HG03196 (cell line): ENCODE results near the gene SSC4D.
"Not testable (repeated sequence)": the region's sequence is repeated elsewhere in the genome, so short reads cannot be mapped to it uniquely, and the experiment has no call there.

ENCODE experiments used
- ATAC-seq: cut with Tn5 transposase; IDR thresholded peaks from one replicate; pipeline ENCODE4 v1.9.1; 2021; ENCODE audit not compliant: unreplicated experiment

Gene SSC4D

DNA sequence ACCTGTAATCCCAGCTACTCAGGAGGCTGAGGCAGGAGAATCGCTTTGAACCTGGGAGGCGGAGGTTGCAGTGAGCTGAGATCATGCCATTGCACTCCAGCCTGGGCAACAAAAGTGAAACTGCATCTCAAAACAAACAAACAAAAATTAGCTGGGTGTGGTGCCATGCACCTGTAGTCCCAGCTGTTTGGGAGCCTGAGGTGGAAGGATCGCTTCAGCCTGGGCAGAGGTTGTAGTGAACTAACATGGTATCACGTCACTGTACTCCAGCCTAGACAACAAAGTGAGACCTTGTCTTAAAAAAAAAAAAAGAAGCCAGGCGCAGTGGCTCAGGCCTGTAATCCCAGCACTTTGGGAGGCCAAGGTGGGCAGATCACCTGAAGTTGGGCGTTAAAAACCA lies 21.7 kb downstream of the SSC4D start:
- ATAC-seq = not testable (repeated sequence)

DNA sequence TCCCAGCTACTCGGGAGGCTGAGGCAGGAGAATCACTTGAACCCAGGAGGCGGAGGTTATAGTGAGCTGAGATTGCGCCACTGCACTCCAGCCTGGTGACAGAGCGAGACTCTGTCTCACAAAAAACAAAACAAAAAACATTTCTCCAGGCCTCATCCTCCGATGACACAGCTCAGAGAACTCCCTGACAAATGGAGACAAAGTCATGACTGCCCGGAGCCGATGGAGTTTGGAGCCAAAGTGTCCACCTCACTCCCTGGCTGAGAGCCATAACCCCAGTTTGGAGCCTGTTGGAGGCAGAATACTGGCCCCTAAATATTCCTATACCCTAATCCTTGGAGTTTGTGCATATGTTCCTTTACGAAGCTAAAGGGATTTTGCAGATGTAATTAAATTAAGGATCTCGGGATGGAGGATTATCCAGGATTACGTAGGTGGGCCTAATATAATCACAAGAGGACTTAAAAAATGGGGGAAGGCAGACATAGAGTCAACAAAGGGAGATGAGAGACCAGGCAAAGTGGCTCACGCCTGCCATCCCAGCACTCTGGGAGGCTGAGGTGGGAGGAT lies 22.7 kb downstream of the SSC4D start:
- ATAC-seq = no peak

DNA sequence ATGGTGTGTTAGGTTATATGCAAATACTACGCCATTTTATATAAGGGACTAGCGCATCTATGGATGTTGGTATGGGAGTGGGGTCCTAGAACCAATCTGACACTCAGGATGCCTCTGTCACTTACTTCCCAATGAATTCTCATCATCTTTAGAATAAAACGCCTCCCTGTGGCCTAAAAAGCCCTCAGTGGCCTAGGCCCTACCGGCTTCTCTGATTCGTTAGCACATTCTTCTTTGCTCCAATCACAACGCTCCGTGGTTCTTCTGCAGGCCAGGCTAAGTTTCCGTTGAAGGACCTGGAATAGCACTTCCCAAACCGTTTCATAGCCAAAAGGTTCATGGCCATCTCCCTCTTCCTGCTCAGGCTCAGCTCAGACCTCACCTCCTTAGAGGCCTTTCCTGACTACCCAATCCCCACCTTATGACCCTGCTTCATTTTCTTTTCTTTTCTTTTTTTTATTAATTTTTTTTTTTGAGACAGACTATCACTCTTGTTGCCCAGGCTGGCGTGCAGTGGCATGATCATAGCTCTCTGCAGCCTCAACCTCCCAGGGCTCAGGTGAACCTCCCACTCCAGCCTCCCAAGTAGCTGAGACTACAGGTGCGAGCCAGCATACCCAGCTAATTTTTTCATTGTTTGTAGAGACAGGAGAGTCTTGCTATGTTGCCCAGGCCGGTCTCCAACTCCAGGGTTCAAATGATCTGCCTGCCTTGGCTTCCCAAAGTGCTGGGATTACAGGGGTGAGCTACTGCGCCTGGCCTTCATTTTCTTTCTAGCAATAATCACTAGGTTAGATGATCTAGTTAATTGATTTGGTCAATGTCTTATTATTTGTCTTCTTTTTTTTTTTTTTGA lies 26.2 kb downstream of the SSC4D start:
- ATAC-seq = no peak

DNA sequence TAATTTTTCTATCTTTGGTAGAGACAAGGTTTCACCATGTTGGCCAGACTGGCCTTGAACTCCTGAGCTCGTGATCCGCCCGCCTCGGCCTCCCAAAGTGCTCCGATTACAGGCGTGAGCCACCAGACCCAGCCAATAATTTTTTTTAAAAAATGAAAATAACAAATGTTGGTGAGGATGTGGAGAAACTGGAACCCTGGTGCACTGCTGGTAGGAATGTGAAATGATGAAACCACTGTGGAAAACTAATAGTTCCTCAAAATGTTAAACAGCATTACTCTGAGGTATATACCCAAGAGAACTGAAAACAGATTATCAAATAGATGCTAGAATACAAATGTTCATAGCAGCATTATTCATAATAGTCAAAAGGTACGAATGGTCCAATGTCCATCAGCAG lies 27.7 kb downstream of the SSC4D start:
- no peak for ATAC-seq

DNA sequence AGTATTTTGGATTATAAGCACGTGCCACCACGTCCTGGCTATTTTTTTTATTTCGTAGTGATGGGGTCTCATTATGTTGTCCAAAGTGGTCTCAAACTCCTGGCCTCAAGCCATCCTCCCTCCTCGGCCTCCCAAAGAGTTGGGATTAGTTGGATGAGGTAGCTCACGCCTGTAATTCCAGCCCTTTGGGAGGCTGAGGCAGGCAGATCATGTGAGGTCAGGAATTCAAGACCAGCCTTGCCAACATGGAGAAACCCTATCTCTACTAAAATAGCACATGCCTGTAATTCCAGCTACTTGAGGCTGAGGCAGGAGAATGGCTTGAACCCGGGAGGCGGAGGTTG lies 28.9 kb downstream of the SSC4D start:
- ATAC-seq = no peak

DNA sequence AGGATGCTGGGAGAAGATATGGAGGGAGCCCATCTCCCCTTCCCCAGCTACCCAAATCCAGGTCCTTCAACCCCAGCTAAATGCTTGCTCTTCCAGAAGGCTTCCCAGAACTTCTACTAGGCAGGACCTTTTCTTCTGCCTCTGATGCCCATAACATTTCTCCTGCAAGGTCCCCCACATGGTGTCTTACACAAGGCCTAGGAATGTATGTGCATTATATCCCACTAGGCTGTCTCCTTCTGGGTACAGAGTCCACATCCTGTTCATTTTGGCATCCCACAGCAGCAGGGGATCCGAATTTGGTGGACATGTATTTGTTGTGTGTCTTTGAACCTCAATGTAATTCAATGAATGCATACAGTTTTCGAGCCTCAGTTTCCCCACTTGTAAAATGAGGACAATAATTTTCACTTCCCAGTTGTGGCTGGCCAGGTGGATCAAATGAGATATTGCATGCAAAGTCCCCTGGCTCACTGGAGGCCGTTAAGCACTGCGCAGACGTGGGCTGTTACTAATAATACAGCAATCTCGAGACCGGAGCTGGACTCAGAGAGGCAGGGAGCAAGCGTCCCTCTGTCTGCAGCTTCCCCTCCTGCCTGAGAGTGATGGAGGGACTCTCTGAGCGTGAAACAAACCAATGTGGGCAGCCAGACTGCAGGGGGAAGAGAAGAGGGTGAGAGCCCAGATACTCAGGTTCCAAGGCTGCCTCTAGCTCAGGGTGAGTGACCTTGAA lies 32.1 kb downstream of the SSC4D start:
- no peak for ATAC-seq

DNA sequence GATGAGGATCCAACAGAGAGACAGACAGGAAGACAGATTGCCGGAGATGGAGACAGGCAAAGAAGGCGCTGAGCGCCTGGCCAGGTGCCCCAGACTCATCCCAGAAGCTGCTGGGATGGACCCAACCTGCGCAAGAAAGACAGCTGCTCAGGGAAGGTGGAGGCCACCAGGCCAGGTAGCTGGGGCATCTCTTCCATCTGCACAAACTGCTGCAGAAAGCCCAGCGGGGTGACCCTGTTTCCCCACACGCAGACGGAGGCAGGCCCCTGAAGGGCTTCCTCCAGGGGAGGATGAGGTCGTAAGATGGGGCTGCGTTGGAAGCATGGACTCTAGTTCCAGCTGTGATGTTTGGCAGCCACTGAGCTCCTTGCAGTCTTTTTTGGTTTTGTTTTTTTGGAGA lies 34.2 kb downstream of the SSC4D start:
- ATAC-seq = no peak

DNA sequence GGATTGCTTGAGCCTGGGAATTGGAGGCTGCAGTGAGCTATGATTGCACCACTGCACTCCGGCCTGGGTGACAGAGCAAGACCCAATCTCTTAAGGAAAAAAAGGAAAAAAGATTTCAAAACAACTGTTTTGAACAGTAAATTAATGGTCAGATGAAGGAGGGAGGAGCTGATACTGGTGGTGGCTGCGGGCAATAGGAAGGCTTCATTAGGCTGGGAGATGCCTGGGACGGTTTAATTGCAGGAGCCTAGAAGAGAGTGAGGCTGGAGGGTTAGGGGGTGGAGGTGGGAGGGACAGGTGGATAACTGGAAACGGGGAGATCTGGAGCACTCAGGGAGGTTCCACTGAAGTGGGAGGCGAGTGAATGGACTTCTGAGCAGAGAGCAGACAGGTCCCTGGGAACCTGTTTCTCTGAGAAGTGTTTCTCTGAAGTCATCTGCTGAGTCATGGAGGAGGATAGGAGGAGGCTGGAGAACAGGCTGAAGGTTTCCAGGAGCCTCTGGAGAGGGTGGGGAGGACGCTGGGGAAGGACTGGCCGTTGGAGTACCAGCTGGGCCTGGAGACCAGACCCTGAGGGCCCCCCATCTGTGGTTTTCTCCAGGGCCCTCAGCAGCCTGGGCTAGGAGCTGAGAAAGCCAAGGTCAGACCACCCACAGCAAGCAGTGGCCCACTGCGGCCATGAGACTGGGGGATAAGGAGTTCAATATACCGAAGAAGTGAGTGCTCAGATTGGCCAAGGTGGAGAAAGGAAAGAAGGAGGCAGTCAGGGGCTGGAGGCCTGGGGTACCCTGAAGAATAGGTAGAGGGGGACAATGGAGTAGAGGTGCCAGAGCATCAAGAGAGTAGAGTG lies 36.3 kb downstream of the SSC4D start:
- no peak for ATAC-seq

DNA sequence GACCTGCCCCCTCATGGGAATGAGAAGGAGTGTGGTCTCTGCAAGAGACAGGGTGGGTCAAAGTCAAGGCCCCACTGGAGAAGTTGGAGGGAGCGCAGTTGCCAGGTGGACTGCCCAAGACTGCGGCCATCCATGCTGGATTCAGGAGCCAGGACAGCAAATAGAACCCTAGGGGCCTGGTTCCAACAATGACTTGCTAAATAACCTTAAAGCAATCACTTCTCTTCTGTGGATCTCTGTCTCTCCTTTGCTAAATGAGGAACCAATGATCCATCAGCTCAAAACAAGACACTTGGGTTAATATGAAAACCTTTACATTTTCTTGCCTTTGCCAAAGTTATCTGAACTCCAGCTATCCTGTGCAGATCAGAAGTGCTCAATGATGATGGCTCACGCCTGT lies 38.1 kb downstream of the SSC4D start:
- no peak for ATAC-seq

DNA sequence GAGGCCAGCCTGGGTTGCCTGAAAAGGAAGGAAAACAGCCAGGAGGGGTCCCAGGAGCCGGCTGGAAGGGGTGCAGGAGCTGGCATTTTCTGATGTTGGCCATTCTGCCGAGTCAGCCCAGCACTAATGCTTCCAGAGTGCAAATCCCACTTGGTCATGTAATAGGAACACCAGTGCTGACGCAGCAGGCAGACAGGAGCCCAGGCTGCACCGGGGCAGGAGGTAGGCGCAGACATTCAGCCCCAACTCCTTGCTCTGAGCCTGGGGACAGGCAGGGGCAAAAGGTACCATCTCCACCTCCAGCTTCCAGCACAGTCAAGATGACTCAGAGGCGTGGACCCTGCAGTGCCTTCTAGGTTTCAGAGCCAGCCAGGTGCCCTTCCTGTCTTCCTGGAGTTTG lies 40.5 kb downstream of the SSC4D start:
- no peak for ATAC-seq

DNA sequence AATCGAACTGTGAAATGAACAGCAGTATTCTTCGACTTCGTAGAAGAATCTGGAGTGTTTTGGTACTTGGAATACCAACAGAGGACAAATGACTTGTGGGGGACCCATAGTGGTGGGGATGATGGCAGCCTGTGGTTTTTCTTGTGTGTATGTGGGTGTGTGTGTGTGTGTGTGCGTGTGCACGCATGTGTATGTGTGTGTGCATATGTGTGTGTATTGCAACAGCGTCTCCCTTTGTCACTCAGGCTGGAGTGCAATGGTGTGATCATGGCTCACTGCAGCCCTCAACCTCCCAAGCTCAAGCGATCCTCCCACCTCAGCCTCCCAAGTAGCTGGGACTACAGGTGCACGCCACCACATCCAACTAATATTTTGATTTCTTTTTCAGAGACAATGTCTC lies 41.3 kb downstream of the SSC4D start:
- ATAC-seq = no peak

DNA sequence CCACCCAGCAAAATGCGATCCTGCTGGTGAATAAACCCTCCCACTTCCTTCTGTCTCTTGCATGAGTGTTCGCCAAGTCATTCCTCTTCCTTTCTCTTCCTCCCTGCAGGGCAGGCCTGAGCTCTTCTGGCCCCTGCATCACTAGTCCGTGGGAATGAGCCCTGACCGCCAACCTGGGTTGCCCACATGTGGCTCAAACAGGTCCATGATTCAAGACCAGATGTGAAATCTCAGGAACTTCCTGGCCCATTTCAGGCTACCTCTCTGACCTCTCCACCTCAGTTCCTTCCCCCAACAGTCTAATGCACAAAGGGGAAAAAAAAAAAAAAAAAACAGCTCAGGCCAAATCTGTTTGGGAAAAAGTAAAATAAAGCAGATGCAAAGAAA lies 45.3 kb downstream of the SSC4D start:
- ATAC-seq = no peak

DNA sequence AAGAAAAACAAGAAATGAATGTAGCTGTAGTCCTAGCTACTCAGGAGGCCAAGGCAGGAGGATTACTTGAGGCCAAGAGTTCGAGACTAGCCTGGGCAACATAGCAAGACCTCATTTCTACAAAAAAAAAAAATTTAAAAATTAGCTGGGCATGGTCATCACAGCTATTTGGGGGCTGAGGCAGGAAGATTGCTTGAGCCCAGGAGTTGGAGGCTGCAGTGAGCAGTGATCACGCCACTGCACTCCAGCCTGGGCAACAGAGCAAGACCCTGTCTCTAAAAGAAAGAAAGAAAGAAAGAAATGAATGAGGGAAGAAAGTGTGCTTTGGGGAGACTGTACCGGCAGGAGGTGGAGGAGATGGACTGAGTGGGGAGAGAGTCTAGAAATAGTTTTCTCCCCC lies 45.7 kb downstream of the SSC4D start:
- not testable (repeated sequence) for ATAC-seq

DNA sequence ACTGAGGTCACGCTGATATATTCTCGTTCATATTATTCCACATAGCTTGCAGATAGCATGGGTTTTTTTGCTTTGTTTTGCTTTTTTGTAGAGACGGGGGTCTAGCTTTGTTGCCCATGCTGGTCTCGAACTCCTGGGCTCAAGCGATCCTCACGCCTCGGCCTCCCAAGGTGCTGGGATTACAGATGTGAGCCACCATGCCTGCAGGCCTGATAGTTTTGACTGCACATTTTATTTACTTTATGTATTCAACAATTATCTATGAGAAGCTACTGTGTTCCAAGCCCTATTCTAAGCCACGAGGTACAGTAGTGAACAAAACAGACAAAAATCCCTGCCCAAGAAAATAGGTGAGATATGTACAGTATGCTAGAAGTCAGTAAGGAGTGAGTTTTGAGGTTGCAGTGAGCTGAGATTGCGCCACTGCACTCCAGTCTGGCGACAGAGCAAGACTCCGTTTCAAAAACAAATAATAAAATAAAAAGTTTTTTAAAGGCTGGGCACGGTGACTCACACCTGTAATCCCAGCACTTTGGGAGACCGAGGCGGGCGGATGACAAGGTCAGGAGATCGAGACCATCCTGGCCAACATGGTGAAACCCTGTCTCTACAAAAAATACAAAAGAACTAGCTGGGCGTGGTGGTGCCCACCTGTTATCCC lies 49.4 kb downstream of the SSC4D start:
- ATAC-seq = no peak

DNA sequence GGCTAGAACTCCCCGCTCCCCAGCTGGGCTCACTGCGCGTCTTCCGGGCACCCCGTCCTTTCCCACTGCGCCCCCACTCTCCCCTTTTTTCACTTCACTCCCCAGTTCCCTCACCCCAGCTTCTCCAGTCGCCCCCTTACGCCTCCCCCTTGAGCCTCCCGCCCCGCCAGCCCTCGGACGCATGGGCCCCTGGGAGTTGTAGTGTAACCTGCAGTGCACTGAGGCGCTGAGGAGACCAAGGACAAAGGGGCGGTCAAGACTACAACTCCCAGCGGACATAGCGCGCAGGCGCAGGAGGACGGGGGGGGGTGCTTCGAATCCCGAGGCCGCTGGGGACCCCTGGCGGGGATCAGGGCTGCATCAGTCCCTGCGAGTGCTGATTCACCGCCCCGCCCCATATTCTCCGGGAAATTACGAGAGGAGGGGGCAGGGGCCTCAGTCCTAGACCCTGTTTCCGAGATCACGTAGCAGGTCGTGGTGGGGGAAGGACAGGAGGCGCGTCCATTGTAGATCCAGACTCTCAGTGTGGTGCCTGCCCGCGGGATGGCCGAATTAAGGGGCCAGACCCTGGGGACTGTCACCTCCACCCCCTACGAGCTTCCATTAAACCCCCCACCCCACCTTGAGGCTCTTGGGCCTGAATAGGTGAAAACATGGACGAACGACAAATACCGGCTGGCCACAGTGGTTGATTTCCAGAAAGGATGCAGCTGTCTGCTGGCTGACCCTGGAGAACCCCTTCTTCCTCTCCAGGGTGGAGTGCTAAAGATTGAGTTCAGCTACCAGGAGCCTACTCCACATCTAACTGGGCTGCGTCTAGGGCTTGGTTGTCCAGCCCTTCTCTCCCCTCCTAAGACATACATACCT lies 50.2 kb downstream of the SSC4D start:
- peak; percentile 89 for ATAC-seq

DNA sequence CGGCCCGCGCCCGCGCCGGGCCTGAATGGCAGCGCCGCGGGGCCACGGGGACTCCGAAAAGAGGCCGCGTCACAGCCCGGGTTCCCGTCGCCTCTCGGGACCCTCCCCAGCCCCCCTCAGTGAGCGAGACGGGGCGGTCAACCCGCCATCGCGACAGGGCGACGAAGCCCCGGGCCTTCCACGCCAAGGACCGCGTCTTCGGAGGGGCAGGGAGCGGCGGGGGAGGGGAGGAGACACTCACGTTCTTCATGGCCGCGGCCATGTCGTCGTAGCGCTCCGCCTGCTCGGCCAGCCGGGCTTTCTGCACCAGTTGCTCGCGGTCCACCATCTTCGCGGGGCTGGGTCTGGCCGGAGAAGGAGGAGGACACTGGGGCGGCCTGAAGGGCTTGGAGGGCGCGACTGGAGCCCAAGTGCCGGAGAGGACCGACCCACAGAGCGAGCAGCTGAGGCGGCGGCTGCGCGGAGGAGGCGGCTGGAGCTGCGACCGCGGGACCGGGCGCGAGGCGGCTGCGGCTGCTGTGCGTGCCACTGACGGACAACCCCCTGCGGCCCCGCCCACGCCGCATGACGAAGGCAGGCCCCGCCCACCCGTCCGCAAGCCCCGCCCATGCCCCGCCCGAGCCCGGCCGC lies 50.9 kb downstream of the SSC4D start, which contains the start of gene YWHAG:
YWHAG (minus strand) TSS at position 511 of the 630 bp plus-strand sequence; CDS start at position 328, 183 bp downstream.
- peak; percentile 70 for ATAC-seq

DNA sequence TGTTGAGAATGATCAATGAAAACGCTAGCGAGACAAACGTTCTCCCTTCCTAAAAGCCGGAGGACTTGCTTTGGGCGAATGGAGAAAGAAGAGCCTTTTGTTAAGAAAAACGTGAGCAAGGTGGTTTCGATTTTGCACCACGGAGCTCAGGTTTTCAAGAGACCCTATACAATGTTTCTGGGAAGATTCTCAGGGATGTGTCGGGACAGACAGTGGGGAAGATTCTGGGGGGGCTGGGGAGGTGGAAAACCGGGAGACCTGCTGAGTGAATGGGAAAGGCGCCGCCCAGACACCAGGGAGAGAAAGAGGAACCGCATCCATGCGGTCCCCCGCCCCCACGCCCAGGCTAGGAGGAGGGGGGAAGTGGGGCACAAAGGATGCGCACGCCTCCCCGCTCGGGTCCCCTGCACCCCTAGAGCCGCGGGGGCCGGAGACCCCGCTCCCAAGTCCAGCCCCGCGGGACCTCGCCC lies 51.5 kb downstream of the SSC4D start:
- ATAC-seq = peak; percentile 24

DNA sequence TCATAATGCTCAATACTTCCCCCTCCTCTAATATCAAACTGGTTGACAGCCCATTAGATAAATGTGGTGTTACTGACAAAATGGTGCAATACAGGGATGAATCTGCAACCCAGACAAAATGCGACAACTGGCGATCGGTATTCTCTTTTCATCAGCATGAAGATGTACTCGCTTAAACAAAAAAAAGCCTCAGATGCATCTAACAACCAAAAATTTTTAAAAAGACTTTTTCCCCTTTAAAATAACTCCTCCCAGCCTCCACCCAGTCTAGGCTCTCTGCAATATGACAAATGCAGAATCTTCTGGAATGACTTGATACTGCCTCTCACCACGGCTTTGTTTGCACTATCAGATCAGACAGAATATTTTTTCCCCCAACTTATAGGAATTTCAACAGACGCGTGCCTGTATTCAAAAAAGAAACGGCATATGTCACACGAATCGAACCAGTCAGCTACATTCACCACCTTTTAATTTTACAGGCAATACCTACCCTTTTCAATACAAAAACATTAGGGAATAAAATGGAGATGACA lies 52.0 kb downstream of the SSC4D start:
- ATAC-seq = no peak

DNA sequence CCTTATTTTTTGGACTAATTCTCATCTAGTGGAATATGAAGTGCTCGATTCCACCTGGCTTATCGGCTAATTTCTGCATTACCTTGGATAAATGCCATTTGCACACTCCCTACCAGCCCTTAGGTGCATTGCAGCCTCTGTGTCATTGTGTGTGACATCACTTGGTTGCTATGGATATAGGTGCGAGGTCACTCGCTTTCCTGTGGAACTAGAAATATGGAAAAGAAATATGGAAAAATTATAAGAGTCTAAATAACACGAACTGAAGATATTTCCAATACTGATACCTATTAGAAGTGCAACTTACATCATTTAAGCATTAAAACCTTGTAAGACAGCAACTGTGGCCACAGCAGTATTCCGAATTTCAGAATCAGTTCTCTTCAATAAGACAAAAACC lies 52.7 kb downstream of the SSC4D start:
- no peak for ATAC-seq
